Measurements from ENCODE around the gene TNFRSF21.

The TNFRSF21 gene

GRCh38 chr6:47206626-47207025, 103.1 kb downstream of the TNFRSF21 start:
- no peak for DNase-seq

GRCh38 chr6:47203938-47204611, 105.6 kb downstream of the TNFRSF21 start:
- DNase-seq = no peak

GRCh38 chr6:47203266-47203937, 106.3 kb downstream of the TNFRSF21 start:
- no peak for DNase-seq

GRCh38 chr6:47202644-47203205, 107.0 kb downstream of the TNFRSF21 start:
- DNase-seq = no peak

- DNase-seq = no peak
These were observed 109.0 kb downstream of the TNFRSF21 start for GRCh38 chr6:47200536-47201334.

- no peak for DNase-seq
These were observed 111.7 kb downstream of the TNFRSF21 start for GRCh38 chr6:47197682-47198640.

GRCh38 chr6:47196113-47196512, 113.6 kb downstream of the TNFRSF21 start:
- no peak for DNase-seq

- no peak for DNase-seq
These were observed 114.6 kb downstream of the TNFRSF21 start for GRCh38 chr6:47195011-47195650.

- DNase-seq = no peak
These were observed 121.1 kb downstream of the TNFRSF21 start for GRCh38 chr6:47188588-47189021.

GRCh38 chr6:47187893-47188587, 121.7 kb downstream of the TNFRSF21 start:
- no peak for DNase-seq

- no peak for DNase-seq
These were observed 122.6 kb downstream of the TNFRSF21 start for GRCh38 chr6:47187113-47187512.

- DNase-seq = no peak
These were observed 127.3 kb downstream of the TNFRSF21 start for GRCh38 chr6:47182291-47182957.

GRCh38 chr6:47181681-47182080, 128.0 kb downstream of the TNFRSF21 start:
- no peak for DNase-seq

All from NCI-H510A treated with DMSO at 0.1 percent for 48 hours (cell line).